Measurements from ENCODE around the gene CCIN. TPM values are rescaled to one million over a fixed set of nuclear protein-coding genes. Genes with fewer than 3 reads are reported as not detected.

Gene CCIN
- not detected for total RNA-seq

- Histone ChIP-seq H3K27me3 (no peaks in the 10 kb centered on the region), H3K36me3 (no peaks in the 10 kb centered on the region), H3K4me3 (no peak within 1 kb of the TSS), H3K27ac (no peak within 1 kb of the TSS), H3K9me3 (no peaks in the 10 kb centered on the region), H3K4me1 (peaks cover 17% of the 10 kb centered on the region)
- intact Hi-C loops (cut with DNase I): no loop called here
- DNase-seq (ENCODE audit: extremely low spot score in 2 of 2): no peak
- TF ChIP-seq, protein P1, sequence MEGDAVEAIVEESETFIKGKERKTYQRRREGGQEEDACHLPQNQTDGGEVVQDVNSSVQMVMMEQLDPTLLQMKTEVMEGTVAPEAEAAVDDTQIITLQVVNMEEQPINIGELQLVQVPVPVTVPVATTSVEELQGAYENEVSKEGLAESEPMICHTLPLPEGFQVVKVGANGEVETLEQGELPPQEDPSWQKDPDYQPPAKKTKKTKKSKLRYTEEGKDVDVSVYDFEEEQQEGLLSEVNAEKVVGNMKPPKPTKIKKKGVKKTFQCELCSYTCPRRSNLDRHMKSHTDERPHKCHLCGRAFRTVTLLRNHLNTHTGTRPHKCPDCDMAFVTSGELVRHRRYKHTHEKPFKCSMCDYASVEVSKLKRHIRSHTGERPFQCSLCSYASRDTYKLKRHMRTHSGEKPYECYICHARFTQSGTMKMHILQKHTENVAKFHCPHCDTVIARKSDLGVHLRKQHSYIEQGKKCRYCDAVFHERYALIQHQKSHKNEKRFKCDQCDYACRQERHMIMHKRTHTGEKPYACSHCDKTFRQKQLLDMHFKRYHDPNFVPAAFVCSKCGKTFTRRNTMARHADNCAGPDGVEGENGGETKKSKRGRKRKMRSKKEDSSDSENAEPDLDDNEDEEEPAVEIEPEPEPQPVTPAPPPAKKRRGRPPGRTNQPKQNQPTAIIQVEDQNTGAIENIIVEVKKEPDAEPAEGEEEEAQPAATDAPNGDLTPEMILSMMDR (IDR thresholded peaks at IDR 0.05): no peak
- TF ChIP-seq POLR2A (IDR thresholded peaks at IDR 0.05) (no peak), POLR2AphosphoS5 (IDR thresholded peaks at IDR 0.05; ENCODE audit: insufficient read depth in 1 of 2, low read depth in 1 of 2) (no peak)
Measured at GRCh38 chr9:36169166-36169565, at the start of gene CCIN. CCIN (plus strand) TSS chr9:36169388; CDS start chr9:36169503, 115 bp downstream.

GRCh38 chr9:36119476-36119875 is 49.7 kb upstream of the CCIN start:
- TF ChIP-seq, protein P1 (IDR thresholded peaks at IDR 0.05): no peak
- no peak for TF ChIP-seq POLR2AphosphoS5 (IDR thresholded peaks at IDR 0.05; ENCODE audit: insufficient read depth in 1 of 2, low read depth in 1 of 2)
- no peak for TF ChIP-seq POLR2A (IDR thresholded peaks at IDR 0.05)
- Histone ChIP-seq H3K4me3 (no peak overlapping the region), H3K27me3 (no peaks in the 10 kb centered on the region), H3K27ac (no peak overlapping the region), H3K4me1 (no peaks in the 10 kb centered on the region), H3K9me3 (no peaks in the 10 kb centered on the region), H3K36me3 (peaks cover 0 to 23% of the 10 kb centered on the region in 2 donors)
- intact Hi-C loops (cut with DNase I): loop anchor here (10.0 kb wide), 1 partner anchor 105 kb away; no protein-coding TSS in a partner anchor
- DNase-seq (ENCODE audit: extremely low spot score in 2 of 2): no peak

DNA sequence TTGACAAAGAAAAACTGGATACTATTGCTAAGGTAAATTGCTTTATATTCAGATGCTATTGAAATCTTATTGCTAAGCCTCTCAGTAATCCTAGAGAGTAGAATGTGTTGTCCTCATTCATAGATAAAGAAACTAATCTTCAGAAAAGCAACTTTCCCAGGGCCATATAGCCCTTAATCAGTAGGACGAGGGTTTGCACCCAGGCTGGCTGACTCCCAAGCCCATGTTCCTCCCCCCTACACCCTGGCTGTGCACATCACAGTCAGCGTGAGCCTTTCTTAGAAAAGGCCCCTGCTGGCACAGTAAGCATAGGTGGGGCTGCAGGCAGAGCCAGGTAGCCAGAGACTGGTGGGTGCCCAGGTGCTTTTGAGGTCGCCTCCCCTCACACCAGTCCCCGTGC is 48.5 kb upstream of the CCIN start:
- TF ChIP-seq POLR2AphosphoS5 (IDR thresholded peaks at IDR 0.05; ENCODE audit: insufficient read depth in 1 of 2, low read depth in 1 of 2) (no peak), POLR2A (IDR thresholded peaks at IDR 0.05) (no peak)
- TF ChIP-seq, protein P1 (IDR thresholded peaks at IDR 0.05): no peak
- intact Hi-C loops (cut with DNase I): no loop called here
- Histone ChIP-seq H3K9me3 (no peaks in the 10 kb centered on the region), H3K4me3 (no peak overlapping the region), H3K27me3 (no peaks in the 10 kb centered on the region), H3K27ac (no peak overlapping the region), H3K4me1 (no peaks in the 10 kb centered on the region), H3K36me3 (peaks cover 0 to 23% of the 10 kb centered on the region in 2 donors)
- DNase-seq (ENCODE audit: extremely low spot score in 2 of 2): no peak

- Histone ChIP-seq H3K9me3 (no peaks in the 10 kb centered on the region), H3K27ac (no peak overlapping the region), H3K4me1 (no peaks in the 10 kb centered on the region), H3K27me3 (no peaks in the 10 kb centered on the region), H3K36me3 (peaks cover 0 to 23% of the 10 kb centered on the region in 2 donors), H3K4me3 (no peak overlapping the region)
- TF ChIP-seq, protein P1 (IDR thresholded peaks at IDR 0.05): no peak
- DNase-seq (ENCODE audit: extremely low spot score in 2 of 2): no peak
- intact Hi-C loops (cut with DNase I): no loop called here
Measured at GRCh38 chr9:36121971-36122370, 47.2 kb upstream of the CCIN start.

DNA sequence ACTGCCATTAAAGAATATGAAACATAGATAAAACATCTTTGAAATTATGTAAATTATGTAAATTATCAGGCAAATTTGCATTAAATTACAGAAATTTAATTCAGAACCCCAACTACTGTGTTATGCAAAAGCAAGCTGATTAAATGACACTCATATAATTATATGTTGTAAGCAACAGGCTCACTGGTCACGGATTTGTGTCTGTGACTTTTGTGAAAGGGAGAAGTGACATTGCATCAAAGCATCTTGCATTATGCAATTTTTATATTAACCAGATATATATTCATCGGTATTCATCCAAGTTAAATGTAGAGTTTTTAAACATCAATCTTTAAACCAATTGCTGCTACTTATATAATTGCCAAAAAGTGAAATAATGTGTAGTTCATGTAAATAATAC is 45.7 kb upstream of the CCIN start:
- no peaks in the 10 kb centered on the region for H3K9me3 ChIP-seq
- no peak for DNase-seq (ENCODE audit: extremely low spot score in 2 of 2)
- no peaks in the 10 kb centered on the region for H3K27me3 ChIP-seq
- H3K27ac ChIP-seq: no peak overlapping the region
- no peak overlapping the region for H3K4me3 ChIP-seq
- intact Hi-C loops (cut with DNase I): no loop called here
- TF ChIP-seq POLR2AphosphoS5 (IDR thresholded peaks at IDR 0.05; ENCODE audit: insufficient read depth in 1 of 2, low read depth in 1 of 2) (no peak), POLR2A (IDR thresholded peaks at IDR 0.05) (no peak)
- TF ChIP-seq, protein P1 (IDR thresholded peaks at IDR 0.05): no peak
- no peaks in the 10 kb centered on the region for H3K4me1 ChIP-seq
- peaks cover 0 to 7% of the 10 kb centered on the region in 2 donors for H3K36me3 ChIP-seq

Measured in vagina (tissue), 2 donors.